Left ventricle myocardium inferior (tissue), 1 donor: ENCODE results near the gene SLC45A3. TPM values are rescaled to one million over a fixed set of nuclear protein-coding genes. Genes with fewer than 3 reads are reported as not detected.

ENCODE experiments used
- DNase-seq: peaks from one replicate; pipeline ENCODE4 v3.0.0-alpha.2; 2020
- H3K27ac ChIP-seq: fragments of 200-600 bp; replicated peaks from 2 replicates; pipeline ENCODE4 v1.8.0; 2021
- H3K27me3 ChIP-seq: fragments of 200-600 bp; 2 replicates; pipeline ENCODE4 v1.8.0; 2021; ENCODE audit warnings: low read depth
- H3K36me3 ChIP-seq: fragments of 200-600 bp; 2 replicates; pipeline ENCODE4 v1.8.0; 2021
- H3K4me1 ChIP-seq: fragments of 200-600 bp; 2 replicates; pipeline ENCODE4 v1.8.0; 2021
- H3K4me3 ChIP-seq: fragments of 200-600 bp; 2 replicates; pipeline ENCODE4 v1.8.0; 2021; ENCODE audit warnings: mild to moderate bottlenecking, moderate library complexity
- H3K9me3 ChIP-seq: fragments of 200-600 bp; replicated peaks from 2 replicates; pipeline ENCODE4 v1.8.0; 2021
- CTCF ChIP-seq: fragments of 200-600 bp; IDR thresholded peaks from 2 replicates; pipeline ENCODE4 v1.8.0; 2021; ENCODE audit warnings: antibody characterized with exemption, mild to moderate bottlenecking, borderline replicate concordance
- intact Hi-C: fragments of 100-400 bp; cut with micrococcal nuclease; formaldehyde crosslinking; loops from one replicate; pipeline ENCODE4 v1.11.0; 2022
- total RNA-seq: library from RNA; stranded (reverse); fragmentation: NEBNext Ultra II Directional; extraction: Animal tissue kit (Norgen Biotek cat#: 25700); gene quantifications from one replicate; pipeline ENCODE4 v1.2.1, GENCODE V29; 2021
- donor health status: DM: no; HTN: yes; CAD: no; lungs with severe emphysema.

Gene SLC45A3
- total RNA-seq, 1 donor from 2014 or later: 5.2 TPM

- intact Hi-C loops: no loop called here
- DNase-seq: no peak
- no peak for TF ChIP-seq CTCF
- no peak overlapping the region for H3K4me3 ChIP-seq
- H3K27ac ChIP-seq: no peak overlapping the region
- peaks cover 6% of the 10 kb centered on the region for H3K36me3 ChIP-seq
- H3K9me3 ChIP-seq: no peaks in the 10 kb centered on the region
- H3K4me1 ChIP-seq: peaks cover 58% of the 10 kb centered on the region
- no peaks in the 10 kb centered on the region for H3K27me3 ChIP-seq
Observed at GRCh38 chr1:205627956-205628355, 52.4 kb downstream of the SLC45A3 start.

- H3K4me1 ChIP-seq: peaks cover 48% of the 10 kb centered on the region
- peaks cover 23% of the 10 kb centered on the region for H3K36me3 ChIP-seq
- H3K27me3 ChIP-seq: no peaks in the 10 kb centered on the region
- DNase-seq: no peak
- TF ChIP-seq CTCF: no peak
- no peaks in the 10 kb centered on the region for H3K9me3 ChIP-seq
- intact Hi-C loops: no loop called here
- no peak overlapping the region for H3K27ac ChIP-seq
- no peak overlapping the region for H3K4me3 ChIP-seq
Observed at GRCh38 chr1:205626216-205626615, 54.1 kb downstream of the SLC45A3 start.

GRCh38 chr1:205623646-205624045, 56.7 kb downstream of the SLC45A3 start:
- Histone ChIP-seq H3K4me3 (no peak overlapping the region), H3K36me3 (peaks cover 45% of the 10 kb centered on the region), H3K9me3 (no peaks in the 10 kb centered on the region), H3K27ac (no peak overlapping the region), H3K4me1 (peaks cover 25% of the 10 kb centered on the region), H3K27me3 (no peaks in the 10 kb centered on the region)
- DNase-seq: no peak
- intact Hi-C loops: no loop called here
- no peak for TF ChIP-seq CTCF

GRCh38 chr1:205620269-205620668, 60.0 kb downstream of the SLC45A3 start:
- DNase-seq: no peak
- H3K9me3 ChIP-seq: no peaks in the 10 kb centered on the region
- H3K36me3 ChIP-seq: peaks cover 75% of the 10 kb centered on the region
- H3K27ac ChIP-seq: no peak overlapping the region
- H3K27me3 ChIP-seq: no peaks in the 10 kb centered on the region
- TF ChIP-seq CTCF: no peak
- no peak overlapping the region for H3K4me3 ChIP-seq
- H3K4me1 ChIP-seq: peaks cover 11% of the 10 kb centered on the region
- intact Hi-C loops: no loop called here

- intact Hi-C loops: no loop called here
- DNase-seq: no peak
- Histone ChIP-seq H3K27ac (no peak overlapping the region), H3K4me3 (no peak overlapping the region), H3K27me3 (no peaks in the 10 kb centered on the region), H3K9me3 (no peaks in the 10 kb centered on the region), H3K4me1 (peaks cover 5% of the 10 kb centered on the region), H3K36me3 (peaks cover 78% of the 10 kb centered on the region)
- no peak for TF ChIP-seq CTCF
Observed at GRCh38 chr1:205619376-205619775, 60.9 kb downstream of the SLC45A3 start.
